Measurements from ENCODE around the gene KDM4B. TPM values are rescaled to one million over a fixed set of nuclear protein-coding genes. Genes with fewer than 3 reads are reported as not detected.

KDM4B gene
- total RNA-seq, 1 donor from 2014 or later, result 12.3 TPM

GRCh38 chr19:5068233-5069072, 99.5 kb downstream of the KDM4B start:
- DNase-seq (ENCODE audit: low read depth in 2 of 2), result no peak

- no peak for DNase-seq (ENCODE audit: low read depth in 2 of 2)
Measured at GRCh38 chr19:5070331-5070730, 101.4 kb downstream of the KDM4B start.

- DNase-seq (ENCODE audit: low read depth in 2 of 2), result no peak
Measured at GRCh38 chr19:5070930-5071329, 102.0 kb downstream of the KDM4B start.

GRCh38 chr19:5071579-5071978, 102.7 kb downstream of the KDM4B start:
- no peak for DNase-seq (ENCODE audit: low read depth in 2 of 2)

GRCh38 chr19:5072115-5072514, 103.2 kb downstream of the KDM4B start:
- DNase-seq (ENCODE audit: low read depth in 2 of 2), result no peak

- no peak for DNase-seq (ENCODE audit: low read depth in 2 of 2)
Measured at GRCh38 chr19:5073153-5073844, 104.4 kb downstream of the KDM4B start.

- no peak for DNase-seq (ENCODE audit: low read depth in 2 of 2)
Measured at GRCh38 chr19:5074407-5074806, 105.5 kb downstream of the KDM4B start.

GRCh38 chr19:5074830-5075394, 106.0 kb downstream of the KDM4B start:
- DNase-seq (ENCODE audit: low read depth in 2 of 2), result peak in 1 of 2 donors; percentile 9

GRCh38 chr19:5075597-5075996, 106.7 kb downstream of the KDM4B start:
- no peak for DNase-seq (ENCODE audit: low read depth in 2 of 2)

- no peak for DNase-seq (ENCODE audit: low read depth in 2 of 2)
Measured at GRCh38 chr19:5076440-5077208, 107.7 kb downstream of the KDM4B start.

- no peak for DNase-seq (ENCODE audit: low read depth in 2 of 2)
Measured at GRCh38 chr19:5077209-5077515, 108.2 kb downstream of the KDM4B start.

- peak in 1 of 2 donors; percentile 22 for DNase-seq (ENCODE audit: low read depth in 2 of 2)
Measured at GRCh38 chr19:5078182-5078581, 109.3 kb downstream of the KDM4B start.

GRCh38 chr19:5078666-5079065, 109.8 kb downstream of the KDM4B start:
- no peak for DNase-seq (ENCODE audit: low read depth in 2 of 2)

- DNase-seq (ENCODE audit: low read depth in 2 of 2), result no peak
Measured at GRCh38 chr19:5079071-5079774, 110.3 kb downstream of the KDM4B start.

GRCh38 chr19:5080030-5080654, 111.2 kb downstream of the KDM4B start:
- DNase-seq (ENCODE audit: low read depth in 2 of 2), result no peak

GRCh38 chr19:5080809-5081208, 111.9 kb downstream of the KDM4B start:
- DNase-seq (ENCODE audit: low read depth in 2 of 2), result no peak

- no peak for DNase-seq (ENCODE audit: low read depth in 2 of 2)
Measured at GRCh38 chr19:5081443-5082161, 112.7 kb downstream of the KDM4B start.

GRCh38 chr19:5083547-5083965, 114.6 kb downstream of the KDM4B start:
- DNase-seq (ENCODE audit: low read depth in 2 of 2), result no peak

- no peak for DNase-seq (ENCODE audit: low read depth in 2 of 2)
Measured at GRCh38 chr19:5085566-5085965, 116.7 kb downstream of the KDM4B start.

GRCh38 chr19:5086230-5086629, 117.3 kb downstream of the KDM4B start:
- DNase-seq (ENCODE audit: low read depth in 2 of 2), result no peak

Measured in lung microvascular endothelial cell (primary cell).